H4 (cell line): Measurements from ENCODE around the gene TSPAN18. TPM values are rescaled to one million over a fixed set of nuclear protein-coding genes. Genes with fewer than 3 reads are reported as not detected.

Experiments
- DNase-seq: peaks from one replicate; pipeline ENCODE4 v3.0.0-alpha.2; 2015; ENCODE audit warnings: low spot score
- total RNA-seq: library from RNA; depleted of rRNA; stranded (reverse); fragments of >200 nt; shearing (Covaris generic); gene quantifications from 2 replicates; pipeline ENCODE4 v1.2.3, GENCODE V29; 2014

Gene TSPAN18
- total RNA-seq, 1 experiment from 2014 or later = 0.83 TPM

DNA sequence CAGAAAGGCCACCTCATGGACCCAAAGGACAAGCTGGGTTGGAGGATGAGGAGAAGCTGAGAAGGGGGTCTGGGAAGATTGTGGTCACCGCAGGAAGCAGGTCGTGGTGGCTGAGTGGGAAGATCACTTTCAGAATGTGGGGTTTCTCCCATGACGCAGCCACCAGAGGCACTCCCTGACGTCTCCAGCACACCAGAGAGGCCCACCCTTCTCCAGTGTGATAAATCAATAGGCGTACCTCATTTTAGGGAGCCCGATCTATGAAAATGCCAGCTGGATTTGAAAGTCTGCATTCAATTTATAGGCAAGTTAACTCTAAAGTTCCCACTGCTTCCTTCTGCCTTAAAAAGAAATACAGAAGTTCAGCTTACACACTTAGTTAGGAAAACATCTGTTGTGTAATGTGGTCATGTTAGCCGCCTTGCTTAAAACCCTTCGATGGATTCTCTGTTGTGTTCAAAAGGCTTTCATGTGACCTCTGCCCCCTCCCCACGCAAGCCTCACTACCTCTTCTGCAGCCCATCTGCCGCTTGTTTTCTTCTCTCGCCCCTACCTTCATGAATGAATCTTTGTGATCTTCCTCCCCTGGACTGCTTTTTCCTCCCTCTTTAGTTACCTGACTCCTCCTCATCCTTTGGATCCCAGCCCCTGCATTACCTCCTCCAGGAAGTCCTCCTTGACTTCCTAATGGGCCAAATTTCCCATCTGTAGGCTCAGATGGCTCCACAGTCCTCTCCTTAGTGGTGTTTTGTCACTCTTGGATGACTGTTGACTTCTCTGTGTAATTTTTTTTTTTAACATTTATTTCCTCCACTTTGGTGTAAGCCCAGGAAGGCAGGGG lies 10.7 kb downstream of the TSPAN18 start:
- DNase-seq = no peak

- DNase-seq = no peak
Observed at GRCh38 chr11:44738791-44739190, 12.0 kb downstream of the TSPAN18 start.

- DNase-seq = no peak
Observed at GRCh38 chr11:44740967-44741366, 14.2 kb downstream of the TSPAN18 start.

- DNase-seq = no peak
Observed at GRCh38 chr11:44741976-44742375, 15.2 kb downstream of the TSPAN18 start.

DNA sequence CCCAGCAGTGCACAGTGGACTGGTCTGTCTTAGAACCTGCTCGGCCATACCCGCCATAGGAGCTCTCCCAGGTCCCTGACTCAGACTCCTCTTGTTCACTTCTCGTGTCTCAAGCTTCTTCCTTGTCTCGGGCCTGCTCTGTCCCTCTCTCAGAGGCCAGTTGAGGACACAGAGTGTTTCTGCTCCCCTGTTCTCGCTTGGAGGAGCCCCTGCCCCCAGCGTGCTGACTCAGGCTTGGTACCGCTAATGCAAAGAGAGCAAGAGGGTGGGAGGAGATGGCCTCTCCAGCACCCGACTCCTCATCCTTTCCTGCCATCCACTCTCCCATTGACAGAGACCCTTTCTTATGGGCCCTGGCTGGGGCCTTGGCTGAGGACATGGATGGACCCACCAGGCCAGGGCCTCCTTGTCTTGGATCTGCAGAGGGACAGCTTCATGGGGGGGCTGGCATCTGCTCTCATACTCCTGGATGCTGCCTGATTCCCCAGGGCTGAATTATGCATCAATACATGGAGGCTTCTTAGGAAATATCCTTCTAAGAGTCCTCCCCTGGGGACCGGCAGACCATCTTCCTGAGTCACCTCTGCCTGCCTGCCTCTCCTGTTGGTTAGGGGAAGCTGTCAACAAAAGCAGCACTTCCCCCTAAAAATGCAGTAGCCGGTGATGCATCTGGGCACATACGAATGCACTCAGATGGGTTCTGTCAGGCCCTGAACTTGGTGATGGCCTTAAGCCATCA lies 15.9 kb downstream of the TSPAN18 start:
- no peak for DNase-seq

DNA sequence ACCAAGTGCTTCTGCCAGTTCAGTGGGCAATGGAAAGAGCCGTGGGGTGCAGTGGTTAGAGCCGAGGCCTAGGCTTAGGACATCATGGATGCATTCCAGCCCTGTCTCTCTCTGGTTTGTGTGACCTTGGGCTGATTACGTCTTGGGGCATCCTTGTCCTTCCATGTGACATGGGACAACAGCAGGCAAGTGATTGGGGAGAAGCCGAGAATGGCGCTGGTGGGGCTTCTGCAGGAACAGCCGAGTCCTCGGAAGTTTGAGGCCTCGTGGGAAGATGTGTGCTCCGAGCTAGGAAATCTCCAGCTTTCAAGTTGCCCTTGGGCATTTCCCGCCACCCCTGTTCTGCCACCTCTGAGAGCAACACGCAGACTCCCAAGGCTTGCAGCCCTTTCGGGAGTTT lies 16.6 kb downstream of the TSPAN18 start:
- DNase-seq = no peak

GRCh38 chr11:44743959-44744557 lies 17.3 kb downstream of the TSPAN18 start:
- no peak for DNase-seq

DNA sequence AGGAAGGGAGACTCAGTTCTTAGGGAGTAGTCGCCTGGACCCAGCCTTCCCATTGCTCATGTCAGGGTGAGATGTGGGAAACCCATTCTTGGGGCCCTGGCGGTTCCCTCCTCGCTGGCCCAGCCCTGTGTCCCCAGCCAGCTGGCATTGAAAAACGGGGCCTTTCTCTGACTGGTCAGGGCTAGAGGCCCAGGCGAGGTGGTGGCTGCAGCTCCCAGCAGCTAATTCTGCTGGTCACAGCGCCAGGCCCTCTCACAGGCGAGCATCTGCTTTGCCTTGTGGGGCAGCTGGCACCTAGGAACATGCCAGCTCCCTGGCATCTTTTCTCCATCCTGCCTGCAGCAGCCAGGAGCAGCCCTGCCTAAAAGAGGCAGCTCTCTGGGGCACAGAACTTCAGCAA lies 20.1 kb downstream of the TSPAN18 start:
- DNase-seq = no peak

DNA sequence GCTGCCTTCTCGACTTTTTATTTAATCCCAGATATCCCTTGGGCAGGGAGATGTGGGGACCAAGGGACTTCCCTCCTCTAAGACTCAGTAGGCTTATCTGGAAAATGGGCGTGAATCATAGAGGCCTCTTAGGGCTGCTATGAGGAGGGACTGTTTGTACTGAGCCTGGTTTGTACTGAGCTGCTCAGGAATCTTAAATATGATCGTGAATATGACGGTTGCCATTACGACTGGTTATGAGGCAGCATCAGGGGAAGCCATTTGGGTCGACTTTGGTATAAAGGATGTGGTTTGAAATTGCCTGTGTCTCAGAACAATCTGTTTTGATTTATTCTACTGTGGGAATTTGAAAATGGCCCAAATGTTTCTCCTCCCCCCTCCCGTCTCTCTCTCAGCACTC lies 20.6 kb downstream of the TSPAN18 start:
- DNase-seq = no peak

- no peak for DNase-seq
Observed at GRCh38 chr11:44747836-44748235, 21.1 kb downstream of the TSPAN18 start.

GRCh38 chr11:44748606-44749005 lies 21.8 kb downstream of the TSPAN18 start:
- no peak for DNase-seq

DNA sequence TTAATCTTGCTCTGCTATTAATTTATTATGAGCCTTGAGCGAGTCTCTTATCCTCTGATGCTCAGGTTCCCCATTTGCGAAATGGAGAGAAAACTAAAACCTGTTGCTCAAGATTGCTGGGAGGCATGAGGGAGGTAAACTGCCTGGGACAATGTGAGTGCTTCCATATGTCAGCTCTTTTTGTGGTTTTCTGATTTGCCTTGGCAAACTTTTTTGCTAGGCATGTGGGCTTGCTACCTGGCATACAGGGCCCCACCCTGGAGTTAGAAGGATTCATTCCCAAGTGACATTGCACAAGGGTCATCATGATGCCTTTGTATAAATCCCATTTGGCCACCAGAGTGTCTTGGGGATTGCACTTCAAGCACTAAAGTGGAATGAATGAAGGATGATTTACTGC lies 22.4 kb downstream of the TSPAN18 start:
- peak; percentile 57 for DNase-seq

- DNase-seq = no peak
Observed at GRCh38 chr11:44750551-44751465, 24.0 kb downstream of the TSPAN18 start.

DNA sequence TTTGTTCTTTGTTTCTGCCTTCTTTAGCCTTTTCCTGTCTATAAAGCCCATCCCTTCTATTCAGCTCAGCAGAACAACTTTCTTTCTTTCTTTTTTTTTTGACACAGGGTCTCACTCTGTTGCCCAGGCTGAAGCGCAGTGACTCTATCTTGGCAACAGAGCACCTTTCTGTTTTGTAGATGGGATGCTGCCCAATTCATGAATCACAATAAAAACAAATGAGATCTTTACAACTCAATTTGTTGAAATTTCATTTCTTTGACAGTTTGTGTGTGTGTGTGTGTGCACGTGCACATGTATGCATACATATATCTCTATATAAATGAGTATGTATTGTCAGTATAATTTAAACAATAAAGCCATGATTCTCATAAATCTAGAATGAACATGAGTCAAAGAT lies 25.5 kb downstream of the TSPAN18 start:
- DNase-seq = no peak

GRCh38 chr11:44752713-44753112 lies 26.0 kb downstream of the TSPAN18 start:
- no peak for DNase-seq

DNA sequence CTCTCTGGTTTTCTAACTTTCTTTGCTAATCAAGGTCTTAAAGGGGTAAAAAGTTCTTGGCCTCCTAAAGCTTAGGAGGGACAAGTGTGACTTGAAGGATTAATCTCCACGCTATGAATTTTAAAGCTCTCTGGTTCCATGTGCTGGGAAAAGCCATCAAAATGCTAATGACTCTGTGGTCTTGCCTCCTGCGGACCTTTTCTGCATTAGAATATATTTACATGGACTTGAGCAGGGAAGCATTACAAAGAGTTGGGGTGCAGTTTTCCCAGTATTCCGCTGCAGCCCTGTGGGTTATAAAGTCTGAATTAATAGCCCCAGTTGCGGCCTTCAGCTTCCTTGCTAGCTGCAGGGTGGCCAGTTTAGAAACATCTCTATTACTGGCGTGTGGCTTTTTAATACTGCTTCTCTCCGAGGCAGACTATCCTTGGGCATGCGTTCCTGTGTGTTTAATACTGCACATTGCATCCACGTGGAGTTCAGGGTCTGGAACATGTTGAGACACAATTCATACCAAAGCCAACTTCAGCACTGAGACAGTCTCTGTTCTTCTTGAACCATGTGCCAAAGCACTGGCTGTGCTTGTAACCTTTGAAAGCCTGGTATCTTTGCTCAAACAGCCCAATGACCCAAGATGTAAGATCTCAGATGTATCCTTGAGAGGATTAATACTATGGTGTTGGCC lies 27.3 kb downstream of the TSPAN18 start:
- DNase-seq = no peak

DNA sequence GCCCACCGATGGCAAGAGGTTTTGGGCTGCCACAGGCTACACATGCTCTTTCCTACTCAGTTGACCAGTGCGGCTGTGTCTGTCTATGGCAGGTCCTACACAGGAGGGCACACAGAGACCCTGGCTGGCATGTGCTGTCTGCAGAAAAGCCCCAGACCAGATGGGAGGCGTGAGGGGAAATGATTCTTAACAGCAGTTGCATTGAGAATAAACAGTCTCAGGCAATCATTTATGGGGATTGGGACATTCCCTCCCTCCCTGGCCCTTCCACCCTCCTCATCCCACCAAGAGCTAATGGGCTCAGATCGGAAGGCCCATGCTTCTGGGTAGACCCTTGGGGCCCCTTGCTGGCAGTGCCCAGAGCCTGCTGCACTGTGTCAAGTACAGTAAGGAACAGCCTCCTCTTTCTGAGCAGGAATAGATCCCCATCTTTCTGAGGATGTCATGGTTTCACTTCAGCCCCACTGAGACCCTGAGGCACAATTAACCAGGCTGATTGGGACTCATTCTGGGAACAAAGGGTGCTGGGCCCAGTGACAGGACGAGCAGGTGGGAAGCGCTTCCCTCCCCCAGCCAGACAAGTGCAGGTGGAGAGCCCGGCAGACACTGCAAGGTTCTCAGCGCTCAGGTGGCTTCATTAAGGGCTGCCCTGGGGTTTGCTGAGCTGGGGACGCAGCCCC lies 28.3 kb downstream of the TSPAN18 start:
- no peak for DNase-seq

- DNase-seq = peak; percentile 72
Observed at GRCh38 chr11:44755556-44756523, 29.1 kb downstream of the TSPAN18 start.

DNA sequence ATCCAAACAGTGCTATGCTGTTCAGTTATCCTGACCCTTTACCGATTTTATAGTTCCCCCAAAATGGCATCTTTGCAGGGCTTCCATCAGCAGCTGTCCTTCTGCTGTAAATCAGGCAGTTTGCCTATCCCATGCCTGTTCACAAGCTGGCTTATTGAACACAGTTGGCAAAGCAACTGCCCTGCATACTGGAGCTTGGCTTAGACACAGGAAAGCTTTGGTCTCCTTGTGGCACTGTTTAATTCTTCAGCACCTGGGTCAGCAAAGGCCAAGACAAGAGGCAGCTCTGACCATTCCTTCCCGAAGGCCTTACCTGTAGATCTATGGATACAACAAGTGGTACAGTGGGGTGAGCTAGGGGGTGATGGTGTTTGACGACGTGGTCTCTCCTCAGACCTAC lies 32.2 kb downstream of the TSPAN18 start:
- no peak for DNase-seq
